Endothelial cell of umbilical vein (primary cell): Measurements from ENCODE around the gene SCN4A. TPM values are rescaled to one million over a fixed set of nuclear protein-coding genes. Genes with fewer than 3 reads are reported as not detected.

Source experiments
- BruUV-seq: library from RNA; stranded (reverse); fragments of 400-500 nt; replicated peaks from 2 replicates; lab custom pipeline; 2021; lab: Mats Ljungman, UMichigan
- CTCF ChIA-PET: fragments of 300-600, 350-600 bp; sonication (Branson Sonifier 250); formaldehyde crosslinking; loops from one replicate; lab custom pipeline; 2021; ENCODE audit warnings: antibody characterized with exemption, inconsistent platforms; lab: Charles Lee
- POLR2A ChIA-PET: fragments of 300-600, 350-600 bp; sonication (Branson Sonifier 250); formaldehyde crosslinking; loops from one replicate; lab custom pipeline; 2021; ENCODE audit warnings: antibody characterized with exemption, inconsistent platforms; lab: Charles Lee
- DNase-seq: peaks from one replicate; pipeline ENCODE4 v3.0.0-alpha.2; 2011; ENCODE audit warnings: low read depth, low spot score
- FAIRE-seq: peaks from 2 replicates; lab custom pipeline; 2011; peaks lifted over from hg19 to GRCh38; lab: Jason Lieb, UNC
- H2AFZ ChIP-seq: 2 replicates; pipeline ENCODE4 v1.6.0; 2012; ENCODE audit warnings: low read depth, low read length, control low read depth, inconsistent platforms
- H3K27ac ChIP-seq: 2 replicates; pipeline ENCODE4 v1.5.1; 2011; ENCODE audit warnings: low read depth, mild to moderate bottlenecking, control low read depth, low read length, moderate library complexity; ENCODE audit not compliant: insufficient read depth
- H3K27me3 ChIP-seq, 2 experiments: 2 replicates each; pipeline versions ENCODE4 v1.6.0 to v1.6.1; 2011; ENCODE audit warnings: low read length in 2 of 2, mixed read lengths in 1 of 2; ENCODE audit not compliant: control insufficient read depth in 2 of 2, insufficient read depth in 2 of 2
- H3K36me3 ChIP-seq, 2 experiments: 2 replicates in 1 of 2; 3 replicates in 1 of 2; pipeline ENCODE4 v1.5.1; 2011; ENCODE audit warnings: low read length in 2 of 2, mild to moderate bottlenecking in 1 of 2, moderate library complexity in 1 of 2; ENCODE audit not compliant: control insufficient read depth in 2 of 2, insufficient read depth in 2 of 2; ENCODE audit errors: extremely low read depth in 1 of 2
- H3K4me1 ChIP-seq: 3 replicates; pipeline ENCODE4 v1.5.1; 2011; ENCODE audit warnings: mild to moderate bottlenecking, low read length; ENCODE audit not compliant: control insufficient read depth, insufficient read depth; ENCODE audit errors: extremely low read depth
- H3K4me2 ChIP-seq: 2 replicates; pipeline ENCODE4 v1.6.1; 2011; ENCODE audit warnings: low read length, control low read depth, mixed read lengths; ENCODE audit not compliant: insufficient read depth
- H3K4me3 ChIP-seq, 3 experiments: fragments of 200-600 bp in 1 of 3; sonication (generic), shearing (Covaris generic) in 1 of 3; replicated peaks in 1 of 3; 2 replicates each; pipeline ENCODE4 v1.5.1; 2011 to 2016; ENCODE audit warnings: control low read depth in 3 of 3, low read length in 3 of 3, mild to moderate bottlenecking in 2 of 3, inconsistent platforms in 1 of 3, low read depth in 1 of 3, moderate library complexity in 1 of 3; ENCODE audit not compliant: insufficient read depth in 1 of 3
- H3K79me2 ChIP-seq: 2 replicates; pipeline ENCODE4 v1.6.0; 2012; ENCODE audit warnings: low read length, inconsistent platforms; ENCODE audit not compliant: control insufficient read depth, insufficient read depth
- H3K9ac ChIP-seq: replicated peaks from 2 replicates; pipeline ENCODE3; 2011; ENCODE audit warnings: low read length, control low read depth; ENCODE audit not compliant: insufficient read depth; ENCODE audit errors: extremely low read depth
- H3K9me1 ChIP-seq: replicated peaks from 3 replicates; pipeline ENCODE4 v1.6.0; 2011; ENCODE audit warnings: mild to moderate bottlenecking, low read length; ENCODE audit not compliant: control insufficient read depth, insufficient read depth; ENCODE audit errors: extremely low read depth
- H3K9me3 ChIP-seq: replicated peaks from 2 replicates; pipeline ENCODE4 v1.5.1; 2012; ENCODE audit warnings: low read length, inconsistent platforms; ENCODE audit not compliant: control insufficient read depth, insufficient read depth
- H4K20me1 ChIP-seq: replicated peaks from 2 replicates; pipeline ENCODE3; 2011; ENCODE audit warnings: mild to moderate bottlenecking, low read length; ENCODE audit not compliant: control insufficient read depth, insufficient read depth; ENCODE audit errors: extremely low read depth
- CTCF ChIP-seq, 2 donors: IDR thresholded peaks; 1 replicate in 1 of 2; 2 replicates in 1 of 2; pipeline ENCODE4 v1.5.1; 2011; ENCODE audit warnings: low read length in 2 of 2, mild to moderate bottlenecking in 2 of 2, moderate library complexity in 2 of 2, control low read depth in 1 of 2, inconsistent platforms in 1 of 2, low read depth in 1 of 2; ENCODE audit not compliant: insufficient read depth in 1 of 2; ENCODE audit errors: extremely low read depth in 1 of 2
- EZH2 ChIP-seq: IDR thresholded peaks from 2 replicates; pipeline ENCODE4 v1.6.1; 2012; ENCODE audit warnings: borderline replicate concordance, low read depth, mild to moderate bottlenecking, moderate library complexity, low read length, inconsistent platforms; ENCODE audit not compliant: severe bottlenecking
- POLR2A ChIP-seq: IDR thresholded peaks from 2 replicates; pipeline ENCODE4 v1.6.1; 2012; ENCODE audit warnings: low read depth, mild to moderate bottlenecking, control low read depth, low read length
- POLR2AphosphoS5 ChIP-seq: IDR thresholded peaks from 2 replicates; pipeline ENCODE4 v1.6.1; 2012; ENCODE audit warnings: low read depth, mild to moderate bottlenecking, control low read depth, low read length, moderate library complexity; ENCODE audit not compliant: insufficient read depth
- dilution Hi-C: fragments of 300-500 bp; cut with MboI; formaldehyde crosslinking; loops from one replicate; pipeline ENCODE4 v1.15.0; 2019; ENCODE audit warnings: low sequenced_read_pairs; ENCODE audit not compliant: extremely low pct_ligation_motif_present
- intact Hi-C: fragments of 100-400 bp; cut with micrococcal nuclease; formaldehyde crosslinking; loops from one replicate; pipeline ENCODE4 v1.10.0; 2022
- polyA plus RNA-seq, 4 experiments: library from polyadenylated mRNA; depleted of rRNA in 3 of 4; stranded (reverse) in 3 of 4; unstranded in 1 of 4; fragments of >200 nt; gene quantifications; 2 replicates each; pipeline versions ENCODE4 v1.2.1 to v1.2.3, GENCODE V29; 2011 to 2012; ENCODE audit warnings: missing spikeins in 1 of 4
- total RNA-seq: library from RNA; stranded (reverse); gene quantifications from 2 replicates; pipeline ENCODE4 v1.2.3, GENCODE V29; 2021

SCN4A gene
- total and polyA plus RNA-seq, 2 donors (not counting 3 experiments of a cell fraction or from before 2014, with no cell fraction given): 0.01 to 0.40 TPM

- CTCF ChIA-PET: interaction anchor here (0.7 to 6.8 kb wide), 12 partner anchors 11 to 133 kb away, joined by 3 to 140 read pairs (median 10); partner anchors contain the start of gene ICAM2
- TF ChIP-seq POLR2AphosphoS5 (peak; percentile 15), CTCF (IDR thresholded peaks at IDR 0.05; ENCODE audit: extremely low read depth in 1 of 2, insufficient read depth in 1 of 2, low read depth in 1 of 2, low read length in 2 of 2) (no peak), EZH2 (no peak), POLR2A (peak; percentile 31)
- dilution Hi-C loops: no loop called here
These were observed 28.4 kb upstream of the SCN4A start for GRCh38 chr17:64001091-64001579.

More at GRCh38 chr17:64001091-64001579, 28.4 kb upstream of the SCN4A start:
- H3K9ac ChIP-seq: no peak overlapping the region
- H2AFZ ChIP-seq: no peak overlapping the region
- FAIRE-seq (no peak), DNase-seq (no peak)
- no peaks in the 10 kb centered on the region for H3K9me3 ChIP-seq
- peaks cover 26 to 29% of the 10 kb centered on the region in 2 experiments for H3K36me3 ChIP-seq
- POLR2A ChIA-PET: interaction anchor here (0.6 to 2.7 kb wide), 7 partner anchors 19 to 132 kb away, joined by 3 to 13 read pairs (median 5); partner anchors contain the start of gene ICAM2
- H3K27me3 ChIP-seq: no peaks in the 10 kb centered on the region
- H4K20me1 ChIP-seq: no peaks in the 10 kb centered on the region
- no peak overlapping the region for H3K4me3 ChIP-seq
- BruUV-seq: no TSS peak
- no peaks in the 10 kb centered on the region for H3K9me1 ChIP-seq
- H3K27ac ChIP-seq: peak overlapping the region; percentile 54
- peaks cover 34% of the 10 kb centered on the region for H3K79me2 ChIP-seq
- H3K4me2 ChIP-seq: no peak overlapping the region
- intact Hi-C loops: no loop called here
- H3K4me1 ChIP-seq: peaks cover 61% of the 10 kb centered on the region
